Suprapubic skin (tissue), 4 donors: ENCODE data around the gene EXOC3.

Source experiments
- CTCF ChIP-seq, 2 donors: fragments of 200-600 bp in 1 of 2; fragments of 450-650 bp in 1 of 2; sonication (generic) in 1 of 2; IDR thresholded peaks; one replicate each; pipeline ENCODE4 v1.5.1; 2016 to 2019; ENCODE audit warnings: antibody characterized with exemption in 2 of 2, mild to moderate bottlenecking in 1 of 2, moderate library complexity in 1 of 2
- EP300 ChIP-seq: sonication (generic); formaldehyde crosslinking; IDR thresholded peaks from one replicate; pipeline ENCODE4 v1.6.1; 2017; ENCODE audit warnings: antibody characterized with exemption
- POLR2A ChIP-seq, 2 donors: fragments of 450-650 bp; IDR thresholded peaks; one replicate each; pipeline ENCODE4 v1.6.1; 2017; ENCODE audit warnings: antibody characterized with exemption in 2 of 2, mild to moderate bottlenecking in 2 of 2, moderate library complexity in 2 of 2
- POLR2AphosphoS5 ChIP-seq, 3 donors: sonication (generic); formaldehyde crosslinking; IDR thresholded peaks; one replicate each; pipeline ENCODE4 v1.6.1; 2017; ENCODE audit warnings: antibody characterized with exemption in 3 of 3

GRCh38 chr5:423626-424261 lies 19.2 kb upstream of the EXOC3 start:
- TF ChIP-seq CTCF (IDR thresholded peaks at IDR 0.05) (no peak), POLR2AphosphoS5 (IDR thresholded peaks at IDR 0.05) (no peak), POLR2A (IDR thresholded peaks at IDR 0.05) (no peak), EP300 (no peak)
